HUES6 (cell line): ENCODE results near the gene RBM39.
"Not testable (repeated sequence)": the region's sequence is repeated elsewhere in the genome, so short reads cannot be mapped to it uniquely, and the experiment has no call there.

Experiments used
- H3K27ac ChIP-seq: 2 replicates; pipeline ENCODE4 v1.7.0; 2013; ENCODE audit warnings: low read depth, mild to moderate bottlenecking, low read length, inconsistent platforms
- H3K27me3 ChIP-seq: 2 replicates; pipeline ENCODE4 v1.6.1; 2013; ENCODE audit warnings: low read length; ENCODE audit not compliant: control insufficient read depth, insufficient read depth
- H3K36me3 ChIP-seq: 2 replicates; pipeline ENCODE4 v1.6.1; 2013; ENCODE audit warnings: low read length; ENCODE audit not compliant: control insufficient read depth, insufficient read depth
- H3K4me1 ChIP-seq: 2 replicates; pipeline ENCODE4 v1.6.1; 2013; ENCODE audit warnings: low read length; ENCODE audit not compliant: control insufficient read depth, insufficient read depth
- H3K4me3 ChIP-seq: 2 replicates; pipeline ENCODE4 v1.5.1; 2013; ENCODE audit warnings: low read depth, low read length
- H3K9ac ChIP-seq: one replicate; pipeline ENCODE4 v1.6.1; 2013; ENCODE audit warnings: mild to moderate bottlenecking, low read length
- H3K9me3 ChIP-seq: 2 replicates; pipeline ENCODE4 v1.6.1; 2013; ENCODE audit warnings: low read depth, low read length; ENCODE audit not compliant: control insufficient read depth, insufficient read depth

RBM39 gene

DNA sequence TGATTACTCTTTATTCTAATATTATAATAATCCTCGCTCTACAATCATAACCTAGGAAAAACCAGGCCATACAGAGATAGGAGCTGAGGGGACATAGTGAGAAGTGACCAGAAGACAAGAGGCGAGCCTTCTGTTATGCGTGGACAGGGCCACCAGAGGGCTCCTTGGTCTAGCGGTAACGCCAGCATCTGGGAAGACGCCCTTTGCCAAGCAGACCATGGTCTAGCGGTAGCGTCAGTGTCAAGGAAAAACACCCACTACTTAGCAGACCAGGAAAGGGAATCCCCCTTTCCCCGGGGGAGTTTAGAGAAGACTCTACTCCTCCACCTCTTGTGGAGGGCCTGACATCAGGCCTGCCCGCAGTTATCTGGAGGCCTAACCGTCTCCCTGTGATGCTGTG is 55.2 kb downstream of the RBM39 start:
- H3K4me1 ChIP-seq, H3K9me3 ChIP-seq, H3K27me3 ChIP-seq, H3K9ac ChIP-seq, H3K27ac ChIP-seq, H3K4me3 ChIP-seq: not testable (repeated sequence)
- H3K36me3 ChIP-seq: peaks cover 32% of the 10 kb centered on the region

DNA sequence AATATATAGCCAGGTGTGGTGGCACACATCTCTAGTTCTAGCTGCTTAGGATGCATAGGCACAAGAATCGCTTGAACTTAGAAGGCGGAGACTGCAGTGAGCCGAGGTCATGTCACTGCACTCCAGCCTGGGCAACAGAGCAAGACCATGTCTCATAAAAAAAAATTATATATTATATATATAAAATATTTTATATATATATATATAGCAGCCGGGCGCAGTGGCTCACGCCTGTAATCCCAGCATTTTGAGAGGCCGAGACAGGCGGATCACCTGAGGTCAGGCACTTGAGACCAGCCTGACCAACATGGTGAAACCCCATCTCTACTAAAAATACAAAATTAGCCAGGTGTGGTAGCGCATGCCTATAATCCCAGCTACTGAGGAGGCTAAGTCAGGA is 56.7 kb downstream of the RBM39 start:
- not testable (repeated sequence) for H3K9ac ChIP-seq, H3K4me3 ChIP-seq, H3K27ac ChIP-seq, H3K27me3 ChIP-seq, H3K4me1 ChIP-seq, H3K9me3 ChIP-seq
- H3K36me3 ChIP-seq: peaks cover 28% of the 10 kb centered on the region

DNA sequence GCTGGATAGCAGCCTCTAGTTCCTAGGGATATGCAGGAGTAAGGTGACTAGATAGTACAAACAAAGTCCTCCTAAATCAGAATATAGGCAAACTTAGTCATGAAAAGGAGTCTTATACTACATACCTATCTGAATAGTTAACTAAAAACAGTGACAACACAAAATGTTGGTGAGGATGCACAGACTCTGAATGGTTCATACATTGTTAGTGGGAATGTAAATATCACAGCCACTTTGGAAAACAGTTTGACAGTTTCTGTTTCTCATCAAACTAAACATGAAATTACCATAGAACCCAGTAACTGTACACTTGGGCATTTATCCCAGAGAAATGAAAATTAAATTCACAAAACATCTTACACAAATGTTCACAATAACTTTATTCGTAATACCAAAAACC is 60.1 kb downstream of the RBM39 start:
- H3K27ac ChIP-seq: no peak overlapping the region
- peaks cover 4% of the 10 kb centered on the region; the same call in 1 of the 2 replicates for H3K36me3 ChIP-seq
- no peaks in the 10 kb centered on the region for H3K4me1 ChIP-seq

DNA sequence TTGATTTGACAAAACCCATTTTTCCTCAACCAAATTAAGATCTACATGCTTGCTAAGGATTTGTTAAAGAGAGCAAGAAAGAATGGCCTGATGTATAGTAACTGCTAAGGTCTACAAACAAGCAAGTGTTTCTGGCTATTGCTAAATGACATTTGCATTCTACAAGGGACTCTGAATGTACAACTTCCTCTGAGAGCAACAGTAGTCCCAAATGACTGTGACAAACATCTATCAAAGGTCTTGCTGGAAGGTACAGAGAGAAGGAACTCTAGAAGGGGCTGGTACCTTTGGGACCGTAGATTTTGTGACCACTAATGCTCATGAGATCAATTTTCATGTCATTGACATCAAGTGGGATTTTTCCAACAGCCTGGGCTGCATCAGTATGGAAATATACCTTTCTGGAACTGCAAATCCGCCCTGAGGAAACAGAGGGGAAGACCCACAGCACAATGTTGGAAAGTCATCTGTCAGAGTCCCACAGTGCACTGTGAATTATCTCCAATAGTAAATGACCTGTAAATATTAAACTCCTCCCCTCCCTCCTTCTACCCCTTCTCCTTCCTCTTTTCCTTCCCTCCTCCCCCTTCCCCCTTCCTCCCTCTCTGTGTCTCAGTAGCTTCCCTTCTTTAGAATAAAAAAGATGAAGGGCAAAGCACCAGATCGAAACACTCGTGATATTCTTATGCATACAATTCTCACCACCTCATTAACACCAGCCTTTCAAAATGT is 61.4 kb downstream of the RBM39 start:
- no peaks in the 10 kb centered on the region for H3K4me1 ChIP-seq
- no peak overlapping the region for H3K27ac ChIP-seq
- H3K9me3 ChIP-seq: no peaks in the 10 kb centered on the region
- H3K9ac ChIP-seq: no peak overlapping the region
- no peak overlapping the region for H3K4me3 ChIP-seq
- H3K36me3 ChIP-seq: no peaks in the 10 kb centered on the region; the same call in 1 of the 2 replicates
- H3K27me3 ChIP-seq: no peaks in the 10 kb centered on the region

More for the DNA sequence above, 60.1 kb downstream of the RBM39 start:
- no peaks in the 10 kb centered on the region for H3K27me3 ChIP-seq
- H3K9me3 ChIP-seq: 0 out of 2 replicates have a peak, but pooled peaks cover under 1% of the 10 kb centered on the region
- no peak overlapping the region for H3K4me3 ChIP-seq
- no peak overlapping the region for H3K9ac ChIP-seq

- Histone ChIP-seq H3K36me3 (peaks cover 27% of the 10 kb centered on the region), H3K27ac (no peak overlapping the region), H3K9me3 (no peaks in the 10 kb centered on the region), H3K4me1 (no peaks in the 10 kb centered on the region), H3K4me3 (no peak overlapping the region), H3K27me3 (no peaks in the 10 kb centered on the region), H3K9ac (no peak overlapping the region)
Measured at GRCh38 chr20:35674921-35675320, 67.1 kb downstream of the RBM39 start.

DNA sequence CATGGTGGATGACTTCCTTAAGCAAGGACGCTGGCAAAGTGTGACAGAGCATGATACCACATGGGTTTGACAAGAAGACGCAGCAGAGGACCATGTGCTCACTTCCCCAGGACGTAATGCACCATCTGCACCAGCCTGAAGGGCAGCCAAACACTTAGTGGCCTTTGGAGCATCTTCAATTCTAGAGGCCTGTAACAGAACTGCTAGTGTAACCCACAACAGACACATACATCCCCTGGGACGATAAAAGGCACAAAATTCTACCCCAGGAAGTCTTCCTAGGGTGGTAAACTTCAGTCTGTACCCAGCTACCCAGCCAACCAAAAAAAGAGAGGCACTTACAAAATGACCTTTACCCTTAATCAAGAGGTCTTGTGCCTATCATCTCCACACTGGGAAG is 68.2 kb downstream of the RBM39 start:
- Histone ChIP-seq H3K36me3 (peaks cover 36% of the 10 kb centered on the region), H3K27ac (no peak overlapping the region), H3K4me3 (no peak overlapping the region), H3K27me3 (no peaks in the 10 kb centered on the region), H3K4me1 (no peaks in the 10 kb centered on the region), H3K9ac (no peak overlapping the region), H3K9me3 (no peaks in the 10 kb centered on the region)

DNA sequence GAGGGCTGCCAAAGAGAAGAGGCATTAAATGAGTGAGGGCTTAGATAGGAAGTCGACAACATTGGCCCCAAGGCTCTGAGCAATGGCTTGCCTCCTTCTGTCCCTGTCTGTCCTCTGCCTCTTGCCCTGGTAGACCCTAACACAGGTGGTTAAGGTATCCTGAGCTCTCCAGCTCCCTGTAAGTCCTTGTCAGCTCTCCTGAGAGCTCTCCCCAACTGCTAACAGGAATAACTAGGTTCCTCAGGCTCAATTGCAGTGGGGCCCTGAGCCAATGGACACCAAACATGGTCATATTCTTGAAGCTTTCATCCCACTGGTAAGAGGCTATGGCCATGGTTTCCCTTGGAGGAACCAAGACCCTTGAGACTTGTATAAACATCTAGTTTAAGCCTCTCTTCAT is 72.4 kb downstream of the RBM39 start:
- H3K27me3 ChIP-seq: no peaks in the 10 kb centered on the region
- H3K4me3 ChIP-seq: no peak overlapping the region
- no peaks in the 10 kb centered on the region for H3K9me3 ChIP-seq
- H3K4me1 ChIP-seq: no peaks in the 10 kb centered on the region
- peaks cover 40% of the 10 kb centered on the region for H3K36me3 ChIP-seq
- no peak overlapping the region for H3K27ac ChIP-seq
- no peak overlapping the region for H3K9ac ChIP-seq

DNA sequence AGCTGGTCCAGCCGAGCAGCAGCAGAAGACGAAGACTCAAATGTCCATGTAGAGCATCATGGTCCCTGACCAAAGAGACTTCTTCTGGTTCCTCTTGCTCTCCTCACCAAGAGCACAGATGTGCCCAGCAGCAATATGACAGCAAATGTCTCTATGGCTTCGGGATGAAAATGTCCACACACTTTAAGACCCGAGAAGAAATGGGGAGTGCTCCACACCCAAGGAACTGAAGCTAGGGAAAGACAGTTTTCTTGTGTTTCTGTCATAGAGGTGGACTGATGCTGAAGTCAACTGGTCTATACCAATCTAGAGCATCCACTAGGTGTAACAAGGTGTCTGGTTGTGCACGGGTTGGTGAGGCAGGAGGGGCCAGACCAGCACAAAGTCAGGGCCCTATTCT is 72.8 kb downstream of the RBM39 start:
- peaks cover 36% of the 10 kb centered on the region for H3K36me3 ChIP-seq
- no peaks in the 10 kb centered on the region for H3K4me1 ChIP-seq
- no peak overlapping the region for H3K4me3 ChIP-seq
- H3K9ac ChIP-seq: no peak overlapping the region
- no peak overlapping the region for H3K27ac ChIP-seq
- H3K9me3 ChIP-seq: no peaks in the 10 kb centered on the region
- H3K27me3 ChIP-seq: no peaks in the 10 kb centered on the region

DNA sequence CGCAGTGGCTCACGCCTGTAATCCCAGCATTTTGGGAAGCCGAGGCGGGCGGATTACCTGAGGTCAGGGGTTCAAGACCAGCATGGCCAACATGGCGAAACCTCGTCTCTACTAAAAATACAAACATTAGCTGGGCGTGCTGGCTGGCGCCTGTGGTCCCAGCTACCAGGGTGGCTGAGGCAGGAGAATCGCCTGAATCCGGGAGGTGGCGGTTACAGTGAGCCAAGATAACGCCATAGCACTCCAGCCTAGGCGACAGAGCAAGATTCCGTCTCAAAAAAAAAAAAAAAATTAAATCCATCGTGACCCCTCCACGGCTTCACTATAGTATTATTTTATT is 76.1 kb downstream of the RBM39 start:
- H3K36me3 ChIP-seq: peaks cover 18% of the 10 kb centered on the region
- no peaks in the 10 kb centered on the region for H3K27me3 ChIP-seq
- H3K4me3 ChIP-seq: no peak overlapping the region
- H3K9me3 ChIP-seq: no peaks in the 10 kb centered on the region; the same call in 1 of the 2 replicates
- no peak overlapping the region for H3K9ac ChIP-seq
- H3K27ac ChIP-seq: no peak overlapping the region
- H3K4me1 ChIP-seq: peaks cover 17% of the 10 kb centered on the region

DNA sequence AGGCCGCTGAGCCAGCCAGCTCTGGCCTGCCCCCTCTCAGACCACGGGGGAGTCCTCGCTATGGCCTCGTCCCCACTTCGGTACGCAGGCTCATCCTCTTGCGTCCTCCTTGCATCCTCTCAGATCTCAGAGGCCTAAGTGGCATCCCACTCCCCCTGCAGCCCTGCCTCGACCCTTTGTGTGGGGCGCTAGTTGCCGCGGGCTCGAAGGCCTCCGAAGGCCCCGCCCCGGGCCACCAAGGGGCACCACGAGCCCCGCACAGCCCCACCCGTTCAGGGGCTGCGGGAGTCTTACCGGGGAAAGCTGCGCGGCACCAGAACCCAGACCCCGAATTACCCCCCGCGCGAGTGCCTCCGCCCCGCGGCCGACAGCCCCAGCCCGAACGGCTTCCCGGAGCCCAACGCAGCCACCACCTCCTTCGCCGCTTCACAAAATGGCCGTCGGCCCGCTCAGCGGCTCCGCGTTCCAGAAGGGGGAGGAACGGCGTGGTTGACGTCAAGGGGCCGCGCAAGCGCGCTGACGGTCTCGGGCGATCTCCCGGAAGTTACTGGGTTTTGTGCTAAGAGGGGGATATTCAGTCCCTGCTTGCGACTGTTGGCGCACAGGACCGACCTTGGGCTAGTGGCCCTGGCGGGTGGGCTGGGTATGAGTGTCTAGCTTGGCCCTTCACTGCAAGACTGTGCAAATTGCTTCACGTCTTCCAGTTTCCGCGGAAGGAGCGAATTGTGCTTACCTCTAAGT is 77.4 kb downstream of the RBM39 start, which contains the start of the genes CPNE1 and RBM12:
TSS of gene CPNE1 (minus strand) at position 435 of the 741 bp plus-strand sequence. CDS start 31,977 bp downstream, outside the sequence.
TSS of gene RBM12 (minus strand) at position 435 of the 741 bp plus-strand sequence. CDS start 9,578 bp downstream, outside the sequence.
- Histone ChIP-seq H3K9ac (peak within 1 kb of the TSS; percentile 90), H3K4me1 (peaks cover 17% of the 10 kb centered on the region), H3K27ac (peak within 1 kb of the TSS; percentile 92), H3K9me3 (no peaks in the 10 kb centered on the region; the same call in 1 of the 2 replicates), H3K27me3 (no peaks in the 10 kb centered on the region), H3K4me3 (peak within 1 kb of the TSS; percentile 86), H3K36me3 (peaks cover 12% of the 10 kb centered on the region)
